ENCODE results near the gene NOP9.

DNA sequence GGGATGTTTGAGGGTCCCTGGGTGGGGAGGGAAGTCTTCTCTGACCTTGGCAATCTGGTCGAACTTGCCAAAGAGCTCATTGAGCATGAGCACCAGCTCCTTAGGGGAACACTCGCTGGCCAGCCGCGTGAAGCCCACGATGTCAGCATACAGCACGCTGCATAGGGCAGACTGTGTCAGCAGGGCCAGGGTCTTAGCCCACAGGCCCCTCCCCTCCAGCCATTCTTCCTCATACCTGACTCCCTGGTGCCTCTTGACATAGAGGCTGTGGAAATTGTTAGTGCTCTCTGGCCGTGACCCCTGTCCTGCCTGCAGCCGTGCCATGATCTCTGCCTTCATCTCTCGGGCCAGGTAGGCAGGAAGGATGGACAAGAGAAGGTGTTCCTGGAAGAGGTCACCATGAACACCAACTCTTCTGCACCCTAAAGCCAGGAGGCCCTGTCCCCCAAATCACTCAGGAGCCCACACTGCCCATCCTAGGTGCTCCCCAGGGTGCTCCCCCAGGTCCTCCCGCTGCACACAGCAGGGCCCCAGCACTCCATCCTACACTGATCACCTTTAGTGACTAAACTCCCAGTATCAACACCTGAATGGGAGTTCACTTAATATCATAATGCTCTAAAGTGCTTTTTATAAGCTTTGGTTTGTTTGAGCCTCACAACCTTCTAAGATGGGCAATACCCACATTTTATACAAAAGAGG, 31.5 kb downstream of the NOP9 start:
- TF ChIP-seq, protein P1, sequence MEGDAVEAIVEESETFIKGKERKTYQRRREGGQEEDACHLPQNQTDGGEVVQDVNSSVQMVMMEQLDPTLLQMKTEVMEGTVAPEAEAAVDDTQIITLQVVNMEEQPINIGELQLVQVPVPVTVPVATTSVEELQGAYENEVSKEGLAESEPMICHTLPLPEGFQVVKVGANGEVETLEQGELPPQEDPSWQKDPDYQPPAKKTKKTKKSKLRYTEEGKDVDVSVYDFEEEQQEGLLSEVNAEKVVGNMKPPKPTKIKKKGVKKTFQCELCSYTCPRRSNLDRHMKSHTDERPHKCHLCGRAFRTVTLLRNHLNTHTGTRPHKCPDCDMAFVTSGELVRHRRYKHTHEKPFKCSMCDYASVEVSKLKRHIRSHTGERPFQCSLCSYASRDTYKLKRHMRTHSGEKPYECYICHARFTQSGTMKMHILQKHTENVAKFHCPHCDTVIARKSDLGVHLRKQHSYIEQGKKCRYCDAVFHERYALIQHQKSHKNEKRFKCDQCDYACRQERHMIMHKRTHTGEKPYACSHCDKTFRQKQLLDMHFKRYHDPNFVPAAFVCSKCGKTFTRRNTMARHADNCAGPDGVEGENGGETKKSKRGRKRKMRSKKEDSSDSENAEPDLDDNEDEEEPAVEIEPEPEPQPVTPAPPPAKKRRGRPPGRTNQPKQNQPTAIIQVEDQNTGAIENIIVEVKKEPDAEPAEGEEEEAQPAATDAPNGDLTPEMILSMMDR (IDR thresholded peaks at IDR 0.05): no peak
- no peak for TF ChIP-seq POLR2A (IDR thresholded peaks at IDR 0.05)
